Glomerular endothelial cell (primary cell): ENCODE measurements around the gene CCDC8. TPM values are rescaled to one million over a fixed set of nuclear protein-coding genes. Genes with fewer than 3 reads are reported as not detected.

Experiments used
- DNase-seq: peaks from one replicate; pipeline ENCODE4 v3.0.0-alpha.2; 2011; ENCODE audit warnings: low read depth, low spot score; ENCODE audit errors: extremely low read depth
- total RNA-seq: library from RNA; depleted of rRNA; stranded (reverse); fragments of >200 nt; gene quantifications from 2 replicates; pipeline ENCODE4 v1.2.3, GENCODE V29; 2015

Gene CCDC8
- total RNA-seq, 1 donor from 2014 or later = 3.3 TPM

DNA sequence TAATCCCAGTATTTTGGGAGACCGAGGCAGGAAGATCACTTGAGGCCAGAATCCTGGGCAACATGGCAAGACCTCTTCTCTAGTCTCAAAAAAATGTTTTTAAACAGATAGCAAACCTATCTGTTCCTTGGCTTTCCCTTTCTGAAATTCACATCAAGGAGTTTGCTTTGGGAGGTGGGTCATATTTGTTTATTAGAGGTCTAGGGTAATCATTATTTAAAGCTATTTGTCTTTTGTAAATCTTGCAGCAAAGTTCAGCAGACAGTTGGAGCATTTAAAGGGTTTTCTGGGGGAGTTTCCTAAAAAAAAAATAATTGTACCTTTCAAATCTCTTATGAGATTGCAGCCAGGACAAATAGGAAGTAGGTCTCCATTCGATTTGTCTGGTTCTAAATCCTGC is 49.0 kb downstream of the CCDC8 start:
- DNase-seq = no peak

DNA sequence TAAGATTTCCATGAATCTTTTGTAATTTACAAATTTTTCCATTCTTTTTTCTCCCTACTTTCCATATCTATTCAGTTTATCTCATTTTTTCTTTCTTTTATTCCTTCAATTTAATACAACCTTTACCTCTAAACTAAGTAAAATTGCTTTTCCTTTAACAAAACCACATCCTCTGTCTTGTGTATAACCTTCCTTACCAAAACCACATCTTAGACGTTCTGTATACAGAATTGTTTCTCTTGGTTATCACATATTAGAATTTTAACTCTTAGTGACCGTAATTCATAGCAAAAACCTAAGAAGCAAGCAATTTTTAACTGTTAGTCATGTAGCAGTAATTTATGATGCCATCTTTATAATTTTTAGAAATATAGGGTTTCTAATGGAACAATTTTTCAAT is 51.4 kb downstream of the CCDC8 start:
- DNase-seq = no peak

Other genes starting within 250 kb of the CCDC8 start
- gene IGFL1, start 183.8 kb downstream of the CCDC8 start, total RNA-seq = not detected in 2 replicates
- gene HIF3A, start 116.5 kb downstream of the CCDC8 start, total RNA-seq = 7.5 and 20.6 TPM in 2 replicates
- gene PPP5C, start 66.5 kb downstream of the CCDC8 start, total RNA-seq = 90.1 and 118 TPM in 2 replicates
- not detected in 2 replicates for gene PNMA8C, start 15.4 kb upstream of the CCDC8 start, total RNA-seq
- gene PNMA8A, start 58.0 kb upstream of the CCDC8 start, total RNA-seq = 0.53 and 3.3 TPM in 2 replicates
- gene PNMA8B, start 82.3 kb upstream of the CCDC8 start, total RNA-seq = 0.18 and 0.29 TPM in 2 replicates
- gene CALM3, start 187.8 kb upstream of the CCDC8 start, total RNA-seq = 268 and 348 TPM in 2 replicates
- gene PTGIR, start 211.5 kb upstream of the CCDC8 start, total RNA-seq = 1.6 and 1.8 TPM in 2 replicates
- not detected in 2 replicates for gene GNG8, start 222.6 kb upstream of the CCDC8 start, total RNA-seq
- gene DACT3, start 247.6 kb upstream of the CCDC8 start, total RNA-seq = 2.3 and 3.7 TPM in 2 replicates